NCI-H1436 treated with DMSO at 0.1 percent for 48 hours (cell line): ENCODE data around the gene SOX12.
A peak's percentile ranks its signal among the peaks of the same experiment; 100 is the strongest.

Source experiments
- DNase-seq: peaks from one replicate; lab custom pipeline; 2025; lab: John Stamatoyannopoulos, UW

Gene SOX12

DNA sequence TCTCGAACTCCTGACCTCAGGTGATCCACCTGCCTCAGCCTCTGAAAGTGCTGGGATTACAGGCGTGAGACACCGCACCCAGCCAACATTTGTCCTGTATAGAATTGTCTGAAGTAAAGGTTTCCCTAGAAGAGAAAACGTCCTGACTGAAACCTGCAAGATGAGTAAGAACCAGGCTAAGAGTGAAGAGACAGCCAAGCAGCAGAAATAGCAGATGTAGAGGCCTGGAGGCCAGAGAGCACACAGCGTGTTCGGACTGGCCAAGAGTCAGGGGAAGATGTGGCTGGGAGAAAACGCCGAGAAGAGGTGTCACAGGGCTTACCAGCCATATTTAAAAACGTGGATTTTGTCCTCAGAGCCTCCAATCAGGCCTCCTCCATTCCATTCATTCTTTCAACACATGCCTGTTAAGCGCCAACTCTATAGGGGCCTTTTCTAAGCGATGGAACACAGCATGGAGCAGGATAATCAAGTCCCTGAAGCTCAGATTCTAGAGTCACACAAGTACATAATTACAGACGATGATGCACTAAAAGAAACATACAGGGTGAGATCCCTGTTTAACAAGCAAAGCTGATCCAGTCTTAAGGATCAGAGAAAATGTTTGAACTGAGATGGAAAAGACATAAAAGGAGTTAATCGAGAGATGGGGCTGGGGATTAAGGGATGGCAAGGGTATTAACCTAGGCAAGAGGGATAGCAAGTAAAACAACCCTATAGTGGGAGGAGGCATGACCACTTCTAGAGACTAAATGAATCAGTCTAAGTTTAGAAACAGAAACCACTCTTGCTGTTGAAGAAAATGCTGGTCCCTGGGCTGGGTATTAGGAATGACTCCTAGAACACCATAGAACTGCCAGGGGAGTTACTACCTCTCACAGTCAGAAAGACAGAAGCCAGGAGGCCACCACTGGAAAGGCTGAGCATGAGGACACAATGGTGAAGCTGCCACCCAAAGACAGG, 23.2 kb upstream of the SOX12 start:
- no peak for DNase-seq

DNA sequence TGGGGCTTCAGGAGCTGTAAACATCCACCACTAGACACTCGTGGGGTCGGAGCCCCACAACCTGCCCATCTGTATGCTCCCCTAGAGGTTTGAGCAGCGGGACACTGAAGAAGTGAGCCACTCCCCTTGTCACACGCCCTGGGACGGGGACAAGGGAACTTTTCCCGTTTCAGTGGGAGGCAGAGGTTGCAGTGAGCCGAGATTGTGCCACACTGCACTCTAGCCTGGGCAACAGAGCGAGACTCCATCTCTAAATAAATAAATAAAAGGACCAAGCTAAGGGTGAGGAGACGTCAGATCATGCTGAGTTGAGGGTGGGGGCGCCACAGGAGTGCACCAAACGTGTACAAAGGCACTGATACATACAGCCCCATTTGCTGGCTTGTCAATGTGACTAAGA, 19.6 kb upstream of the SOX12 start:
- DNase-seq = no peak

DNA sequence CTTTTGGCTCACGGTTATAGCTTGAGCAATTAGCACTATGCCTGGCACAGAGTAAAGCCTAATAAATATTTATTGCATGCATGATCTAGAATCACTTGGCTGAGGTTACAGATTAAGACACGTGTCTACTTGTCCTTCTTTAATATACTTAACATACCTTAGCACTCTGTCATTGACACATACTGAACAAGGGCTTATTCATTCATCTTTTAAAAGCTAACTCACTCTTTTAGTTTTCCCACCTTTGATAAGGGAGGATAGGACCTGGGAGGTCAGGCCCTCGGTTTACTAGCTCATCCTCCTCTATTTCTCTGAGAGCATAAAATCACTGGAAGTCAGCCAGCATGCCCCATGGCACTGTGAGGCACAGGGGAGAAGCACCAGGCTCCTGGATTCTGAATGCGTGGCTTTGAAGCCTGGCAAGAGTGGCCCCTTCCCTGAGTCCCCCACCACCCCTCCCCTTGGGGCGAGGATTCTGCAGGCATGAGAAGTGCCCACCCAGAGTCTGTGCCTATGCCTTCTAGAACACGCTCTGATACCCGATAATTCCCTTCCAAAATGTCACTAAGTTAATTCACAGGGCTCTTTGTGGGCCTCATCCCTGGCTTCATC, 16.8 kb upstream of the SOX12 start:
- no peak for DNase-seq

GRCh38 chr20:309306-309840, 16.0 kb upstream of the SOX12 start:
- DNase-seq = no peak

- peak; percentile 95 for DNase-seq
Observed at GRCh38 chr20:309841-310644, 15.3 kb upstream of the SOX12 start.

DNA sequence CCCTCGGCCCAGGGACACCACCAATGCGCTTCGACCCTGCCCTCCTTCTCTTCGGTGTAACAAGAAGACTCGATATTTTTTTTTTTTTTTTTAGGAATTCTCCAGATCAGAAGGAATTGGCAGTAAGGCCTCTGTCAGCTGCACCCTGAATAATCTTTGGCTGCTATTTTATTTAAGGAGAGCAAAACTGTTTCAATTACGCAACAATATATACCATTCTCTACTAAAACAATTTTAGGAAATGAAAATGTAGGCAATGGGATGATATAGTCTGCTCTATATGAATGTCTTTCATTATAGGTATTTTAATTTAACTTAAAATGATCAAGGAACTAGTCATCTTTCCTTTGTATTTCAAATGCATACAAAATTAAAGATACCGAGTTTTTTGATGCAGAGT, 14.7 kb upstream of the SOX12 start:
- DNase-seq = no peak

GRCh38 chr20:311609-312008, 13.7 kb upstream of the SOX12 start:
- no peak for DNase-seq

DNA sequence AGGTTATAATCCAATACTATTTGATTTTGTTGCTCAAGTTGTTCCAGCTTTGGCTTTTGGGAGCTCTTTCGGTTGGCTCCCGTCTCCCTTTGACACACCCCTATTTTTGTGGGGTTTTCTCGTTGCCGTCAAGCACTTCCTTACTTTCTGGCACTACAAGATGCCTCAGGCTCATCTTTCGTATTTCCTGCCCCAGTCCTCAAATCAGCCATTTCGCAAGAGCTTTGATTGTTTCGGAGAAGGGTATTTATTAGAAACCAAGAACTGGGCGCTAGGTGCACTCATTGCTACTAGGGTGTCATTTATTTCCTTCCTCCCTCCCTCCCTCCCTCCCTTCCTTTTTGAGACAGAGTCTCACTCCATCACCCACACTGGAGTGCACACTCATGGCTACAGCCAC, 13.3 kb upstream of the SOX12 start:
- no peak for DNase-seq

GRCh38 chr20:312866-313265, 12.5 kb upstream of the SOX12 start:
- DNase-seq = no peak

DNA sequence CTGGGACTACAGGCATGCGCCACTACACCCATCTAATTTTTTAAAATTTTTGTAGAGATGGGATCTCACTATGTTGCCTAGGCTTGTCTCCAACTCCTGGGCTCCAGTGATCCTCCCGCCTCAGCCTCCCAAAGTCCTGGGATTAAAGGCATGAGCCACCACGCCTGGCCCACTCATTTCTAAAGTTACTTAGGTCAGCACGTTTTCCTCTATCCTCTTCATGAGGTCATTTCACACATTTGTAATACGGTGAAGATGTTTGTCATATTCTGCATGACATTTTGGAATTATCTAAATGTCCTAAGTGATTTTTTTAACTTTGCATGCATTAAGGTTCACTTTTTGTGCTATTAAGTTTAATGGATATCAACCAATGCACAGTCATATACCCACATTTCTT, 11.9 kb upstream of the SOX12 start:
- no peak for DNase-seq

- DNase-seq = no peak
Observed at GRCh38 chr20:313948-314347, 11.4 kb upstream of the SOX12 start.

GRCh38 chr20:316316-317068, 8.9 kb upstream of the SOX12 start:
- DNase-seq = no peak

DNA sequence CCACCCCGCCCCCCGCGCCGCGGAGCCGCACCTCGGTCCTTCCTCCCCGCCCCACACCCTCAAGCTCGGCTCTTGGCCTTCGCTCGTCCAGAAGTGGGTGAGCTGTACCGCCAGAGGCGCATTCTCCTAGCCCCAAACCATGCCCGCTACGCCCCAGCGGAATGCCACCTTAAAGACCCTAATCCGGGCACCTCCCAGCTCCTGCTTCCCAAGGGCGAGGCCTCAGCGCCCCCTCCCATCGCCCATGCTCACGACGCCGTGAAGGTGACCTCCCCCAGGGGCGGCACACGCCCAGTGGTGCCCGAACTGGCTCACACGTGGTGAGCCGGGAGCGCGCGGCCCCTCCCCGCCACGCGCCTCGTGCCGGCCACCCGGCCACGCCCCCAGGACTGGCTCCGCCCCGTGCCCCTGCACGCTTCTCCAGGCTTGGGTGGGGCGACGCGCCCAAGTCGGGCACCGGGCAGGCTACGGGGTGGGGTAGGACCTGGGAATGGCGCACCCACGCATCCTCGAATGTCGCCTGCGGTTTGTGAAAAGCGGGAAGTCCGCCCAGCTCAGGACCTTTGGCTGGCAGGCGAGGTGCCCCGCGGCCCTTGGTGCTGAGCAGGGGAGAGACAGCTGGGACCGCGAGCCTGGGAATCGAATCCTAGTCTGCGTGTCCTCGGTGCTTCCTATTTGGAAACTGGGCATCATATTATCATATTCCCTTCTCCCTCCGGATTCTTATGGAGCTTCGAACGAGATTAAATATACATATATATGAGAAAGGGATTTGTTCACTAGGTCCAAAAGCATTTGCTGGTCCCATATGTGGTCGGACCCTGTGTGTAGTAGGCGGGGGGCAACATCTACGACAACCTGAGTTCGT, 941 bp upstream of the SOX12 start:
- DNase-seq = peak; percentile 57

GRCh38 chr20:325889-326644, 715 bp downstream of the SOX12 start:
- DNase-seq = no peak

- no peak for DNase-seq
Observed at GRCh38 chr20:326645-327185, 1.4 kb downstream of the SOX12 start.

- peak; percentile 59 for DNase-seq
Observed at GRCh38 chr20:327186-328026, 2.1 kb downstream of the SOX12 start.

DNA sequence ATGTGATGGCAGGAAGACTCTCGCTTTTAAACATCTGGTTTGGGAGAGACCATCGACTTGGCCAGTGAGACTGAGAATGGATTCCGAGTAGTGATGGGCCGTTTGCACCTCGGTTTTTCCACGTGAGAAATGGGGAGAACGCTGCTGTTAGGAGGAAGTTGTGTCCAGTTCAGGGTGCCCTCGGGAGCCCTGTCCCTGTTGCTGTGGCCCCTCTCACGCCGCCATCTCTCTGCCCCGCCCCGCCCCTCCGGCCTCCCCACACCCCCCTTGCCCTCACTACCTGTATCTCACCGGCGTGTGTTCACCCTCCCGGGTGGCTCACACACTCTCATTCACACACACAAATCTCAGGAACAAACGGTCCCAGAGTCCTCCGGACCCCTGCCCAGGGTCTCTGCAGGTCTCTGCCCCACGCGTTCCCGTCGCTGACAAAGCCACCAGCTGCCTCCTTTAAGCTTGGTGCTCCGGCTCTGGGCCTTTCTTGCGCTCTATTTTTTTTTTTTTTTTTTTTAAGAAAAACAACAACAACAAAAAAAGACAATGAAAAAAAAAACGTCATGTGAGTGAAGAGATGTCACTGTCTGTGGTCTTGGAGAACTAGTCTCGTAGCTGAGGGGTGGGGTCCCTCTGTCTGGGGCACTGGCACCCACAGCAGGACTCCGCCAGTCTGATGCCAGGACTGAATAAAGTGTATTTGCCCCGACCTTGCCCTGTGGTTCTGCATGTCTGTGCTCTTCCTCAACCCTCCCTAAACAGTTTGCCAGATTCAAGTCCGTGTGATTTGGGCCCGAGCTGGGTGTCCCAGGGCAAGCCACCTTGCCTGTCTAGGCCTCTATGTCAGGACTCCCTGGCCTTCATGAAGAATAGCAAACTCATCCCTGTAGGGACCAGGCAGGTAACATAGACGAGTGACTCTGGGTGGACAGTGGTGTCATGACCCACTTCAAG, 2.9 kb downstream of the SOX12 start:
- DNase-seq = no peak
